NCI-H1436 treated with DMSO at 0.1 percent for 48 hours (cell line): ENCODE results near the gene LTO1.

Experiments used
- DNase-seq: peaks from one replicate; lab custom pipeline; 2025; lab: John Stamatoyannopoulos, UW

Gene LTO1

GRCh38 chr11:69674886-69675714 lies at the start of gene LTO1:
Gene LTO1 (minus strand): TSS chr11:69675353. CDS start chr11:69675239, 114 bp downstream.
- DNase-seq: no peak

- DNase-seq: no peak
Observed at GRCh38 chr11:69721745-69722144, 46.6 kb upstream of the LTO1 start.

GRCh38 chr11:69721106-69721505 lies 46.0 kb upstream of the LTO1 start:
- no peak for DNase-seq

GRCh38 chr11:69718912-69719311 lies 43.8 kb upstream of the LTO1 start:
- DNase-seq: no peak

GRCh38 chr11:69718147-69718546 lies 43.0 kb upstream of the LTO1 start:
- no peak for DNase-seq

- no peak for DNase-seq
Observed at GRCh38 chr11:69716891-69717747, 42.0 kb upstream of the LTO1 start.

- no peak for DNase-seq
Observed at GRCh38 chr11:69716099-69716498, 40.9 kb upstream of the LTO1 start.

- DNase-seq: no peak
Observed at GRCh38 chr11:69715446-69715845, 40.3 kb upstream of the LTO1 start.

- DNase-seq: no peak
Observed at GRCh38 chr11:69711822-69712801, 37.0 kb upstream of the LTO1 start.

- no peak for DNase-seq
Observed at GRCh38 chr11:69708736-69709401, 33.7 kb upstream of the LTO1 start.

- no peak for DNase-seq
Observed at GRCh38 chr11:69707176-69707575, 32.0 kb upstream of the LTO1 start.

GRCh38 chr11:69705901-69706787 lies 31.0 kb upstream of the LTO1 start:
- DNase-seq: no peak

- no peak for DNase-seq
Observed at GRCh38 chr11:69705351-69705811, 30.2 kb upstream of the LTO1 start.

GRCh38 chr11:69704508-69705253 lies 29.5 kb upstream of the LTO1 start:
- no peak for DNase-seq

- no peak for DNase-seq
Observed at GRCh38 chr11:69703768-69704507, 28.8 kb upstream of the LTO1 start, which contains the start of gene FGF19. Gene FGF19 (minus strand): TSS chr11:69704022. CDS start chr11:69703876, 146 bp downstream.

GRCh38 chr11:69703453-69703767 lies 28.3 kb upstream of the LTO1 start:
- no peak for DNase-seq

GRCh38 chr11:69702769-69703452 lies 27.8 kb upstream of the LTO1 start:
- no peak for DNase-seq

- no peak for DNase-seq
Observed at GRCh38 chr11:69702239-69702691, 27.1 kb upstream of the LTO1 start.
